SU-DHL-6 (cell line): ENCODE results near the gene PGAM4.
"Not testable (repeated sequence)": the region's sequence is repeated elsewhere in the genome, so short reads cannot be mapped to it uniquely, and the experiment has no call there.

ENCODE experiments used
- H2AFZ ChIP-seq: fragments of 200-600 bp; sonication (generic); 2 replicates; pipeline ENCODE4 v1.6.1; 2014; ENCODE audit warnings: low read depth, mild to moderate bottlenecking, moderate library complexity, mixed read lengths, antibody characterized with exemption, low read length; ENCODE audit not compliant: severe bottlenecking
- H3F3A ChIP-seq: fragments of 200-600 bp; shearing (Covaris generic); 2 replicates; pipeline ENCODE4 v1.6.0; 2016; ENCODE audit warnings: antibody characterized with exemption, mild to moderate bottlenecking; ENCODE audit not compliant: insufficient read depth
- H3K27ac ChIP-seq: fragments of 200-600 bp; sonication (generic); 2 replicates; pipeline ENCODE4 v1.5.1; 2016; ENCODE audit warnings: low read depth, mild to moderate bottlenecking, low read length, moderate library complexity, mixed read lengths
- H3K27me3 ChIP-seq: fragments of 200-600 bp; sonication (generic), shearing (Covaris generic); 2 replicates; pipeline ENCODE4 v1.6.0; 2014; ENCODE audit warnings: mild to moderate bottlenecking, low read length
- H3K36me3 ChIP-seq: fragments of 200-600 bp; sonication (generic); 2 replicates; pipeline ENCODE4 v1.6.1; 2014; ENCODE audit warnings: mild to moderate bottlenecking, low read length, mixed read lengths
- H3K4me2 ChIP-seq: fragments of 300-600, 200-600 bp; shearing (Covaris generic), sonication (generic); 2 replicates; pipeline ENCODE4 v1.6.0; 2014; ENCODE audit warnings: low read length, low read depth, mild to moderate bottlenecking; ENCODE audit not compliant: poor library complexity, severe bottlenecking
- H3K4me3 ChIP-seq: fragments of 200-600 bp; sonication (generic); 2 replicates; pipeline ENCODE4 v1.5.1; 2014; ENCODE audit warnings: antibody characterized with exemption, low read length, mild to moderate bottlenecking, mixed read lengths; ENCODE audit not compliant: insufficient read depth, poor library complexity, severe bottlenecking
- H3K79me2 ChIP-seq: fragments of 200-600 bp; sonication (generic); 2 replicates; pipeline ENCODE4 v1.6.1; 2014; ENCODE audit warnings: mild to moderate bottlenecking, low read length, moderate library complexity; ENCODE audit not compliant: insufficient read depth
- H3K9ac ChIP-seq: fragments of 200-600 bp; sonication (generic); 2 replicates; pipeline ENCODE4 v1.7.0; 2014; ENCODE audit warnings: mild to moderate bottlenecking, low read length
- H3K9me2 ChIP-seq: fragments of 200-600 bp; sonication (generic); replicated peaks from 2 replicates; pipeline ENCODE4 v1.6.1; 2014; ENCODE audit warnings: low read length; ENCODE audit not compliant: insufficient read depth
- H3K9me3 ChIP-seq: fragments of 200-600 bp; sonication (generic); 2 replicates; pipeline ENCODE4 v1.6.1; 2014; ENCODE audit warnings: low read length, mixed read lengths; ENCODE audit not compliant: insufficient read depth
- H4K20me1 ChIP-seq: fragments of 200-600 bp; sonication (generic); 2 replicates; pipeline ENCODE4 v1.6.1; 2014; ENCODE audit warnings: low read depth, mild to moderate bottlenecking, antibody characterized with exemption, low read length, moderate library complexity, mixed read lengths
- CTCF ChIP-seq: fragments of 200-600 bp; sonication (generic); IDR thresholded peaks from one replicate; pipeline ENCODE4 v1.5.1; 2017; ENCODE audit warnings: antibody characterized with exemption, mild to moderate bottlenecking, low read length, moderate library complexity; ENCODE audit not compliant: insufficient read depth, poor library complexity, severe bottlenecking
- EZH2phosphoT487 ChIP-seq: fragments of 200-600 bp; sonication (generic), shearing (Covaris generic); conservative IDR thresholded peaks from 2 replicates; pipeline ENCODE4 v1.6.1; 2018; ENCODE audit warnings: mild to moderate bottlenecking, antibody characterized with exemption, low read length, moderate library complexity, mixed read lengths

PGAM4 gene

GRCh38 chrX:77949840-77950239 is 19.6 kb downstream of the PGAM4 start:
- Histone ChIP-seq H3F3A (no peaks in the 10 kb centered on the region), H3K27ac (no peak overlapping the region)

GRCh38 chrX:77946571-77946970 is 22.9 kb downstream of the PGAM4 start:
- Histone ChIP-seq H4K20me1 (no peaks in the 10 kb centered on the region), H3K9me2 (no peaks in the 10 kb centered on the region), H3K9ac (no peak overlapping the region), H3F3A (no peaks in the 10 kb centered on the region; the same call in 1 of the 2 replicates), H3K36me3 (no peaks in the 10 kb centered on the region), H3K27me3 (no peaks in the 10 kb centered on the region), H3K9me3 (no peaks in the 10 kb centered on the region), H3K79me2 (no peaks in the 10 kb centered on the region), H3K4me2 (no peak overlapping the region), H3K27ac (no peak overlapping the region), H3K4me3 (no peak overlapping the region), H2AFZ (no peak overlapping the region)
- no peak for TF ChIP-seq EZH2phosphoT487
- no peak for TF ChIP-seq CTCF

More at GRCh38 chrX:77949840-77950239, 19.6 kb downstream of the PGAM4 start:
- no peak overlapping the region for H2AFZ ChIP-seq
- no peaks in the 10 kb centered on the region for H3K36me3 ChIP-seq
- H3K9me2 ChIP-seq = no peaks in the 10 kb centered on the region
- H4K20me1 ChIP-seq = no peaks in the 10 kb centered on the region
- no peak overlapping the region for H3K4me2 ChIP-seq
- TF ChIP-seq EZH2phosphoT487 (no peak), CTCF (no peak)
- H3K9ac ChIP-seq = no peak overlapping the region
- H3K4me3 ChIP-seq = no peak overlapping the region
- H3K79me2 ChIP-seq = no peaks in the 10 kb centered on the region
- H3K9me3 ChIP-seq = no peaks in the 10 kb centered on the region
- H3K27me3 ChIP-seq = no peaks in the 10 kb centered on the region

GRCh38 chrX:77945910-77946545 is 23.4 kb downstream of the PGAM4 start:
- Histone ChIP-seq H3K9me2 (no peaks in the 10 kb centered on the region), H3K9ac (no peak overlapping the region), H3K79me2 (no peaks in the 10 kb centered on the region), H2AFZ (no peak overlapping the region), H3K27ac (no peak overlapping the region), H3K9me3 (no peaks in the 10 kb centered on the region), H3K4me3 (no peak overlapping the region), H3K4me2 (no peak overlapping the region), H4K20me1 (no peaks in the 10 kb centered on the region), H3F3A (no peaks in the 10 kb centered on the region; the same call in 1 of the 2 replicates), H3K27me3 (no peaks in the 10 kb centered on the region), H3K36me3 (no peaks in the 10 kb centered on the region)
- TF ChIP-seq EZH2phosphoT487 (no peak), CTCF (no peak)

GRCh38 chrX:77945031-77945430 is 24.4 kb downstream of the PGAM4 start:
- H3F3A ChIP-seq, H3K9me2 ChIP-seq, H4K20me1 ChIP-seq, H3K4me3 ChIP-seq, H2AFZ ChIP-seq, H3K36me3 ChIP-seq, H3K9me3 ChIP-seq, H3K27ac ChIP-seq, H3K27me3 ChIP-seq, H3K79me2 ChIP-seq, H3K9ac ChIP-seq, H3K4me2 ChIP-seq: not testable (repeated sequence)
